Activated CD4-positive, alpha-beta memory T cell treated with anti-CD3 and anti-CD28 coated beads, Interleukin-2, amount 10 ng/mL, durations not matched to agents 7 days and 5 days (primary cell): ENCODE results near the gene ERI3. TPM values are rescaled to one million over a fixed set of nuclear protein-coding genes. Genes with fewer than 3 reads are reported as not detected.

Experiments
- CTCF ChIA-PET: fragments of 350-600 bp; sonication (Branson Sonifier 250); formaldehyde crosslinking; loops from one replicate; lab custom pipeline; 2021; ENCODE audit warnings: antibody characterized with exemption, inconsistent platforms; lab: Charles Lee
- POLR2A ChIA-PET: fragments of 350-600 bp; sonication (Branson Sonifier 250); formaldehyde crosslinking; loops from one replicate; lab custom pipeline; 2021; ENCODE audit warnings: antibody characterized with exemption; lab: Charles Lee
- DNase-seq: peaks from one replicate; pipeline ENCODE4 v3.0.0-alpha.2; 2020
- H3K27ac Mint-ChIP-seq: one replicate; pipeline ENCODE4 v1.8.0; 2021; ENCODE audit warnings: mild to moderate bottlenecking, mixed read lengths
- H3K27me3 Mint-ChIP-seq: one replicate; pipeline ENCODE4 v1.8.0; 2021; ENCODE audit warnings: mixed read lengths
- H3K36me3 Mint-ChIP-seq: one replicate; pipeline ENCODE4 v1.8.0; 2021; ENCODE audit warnings: low read depth, mixed read lengths
- H3K4me1 Mint-ChIP-seq: one replicate; pipeline ENCODE4 v1.8.0; 2021; ENCODE audit warnings: mixed read lengths
- H3K4me3 Mint-ChIP-seq: one replicate; pipeline ENCODE4 v1.8.0; 2021; ENCODE audit warnings: mild to moderate bottlenecking, mixed read lengths
- H3K9me3 Mint-ChIP-seq: one replicate; pipeline ENCODE4 v1.8.0; 2021; ENCODE audit warnings: mixed read lengths
- total RNA-seq, 2 experiments: library from RNA; stranded (reverse); gene quantifications; one replicate each; pipeline ENCODE4 v1.2.3, GENCODE V29; 2021

Gene ERI3
- total RNA-seq, 2 experiments from 2014 or later = 21.4 to 22.9 TPM

DNA sequence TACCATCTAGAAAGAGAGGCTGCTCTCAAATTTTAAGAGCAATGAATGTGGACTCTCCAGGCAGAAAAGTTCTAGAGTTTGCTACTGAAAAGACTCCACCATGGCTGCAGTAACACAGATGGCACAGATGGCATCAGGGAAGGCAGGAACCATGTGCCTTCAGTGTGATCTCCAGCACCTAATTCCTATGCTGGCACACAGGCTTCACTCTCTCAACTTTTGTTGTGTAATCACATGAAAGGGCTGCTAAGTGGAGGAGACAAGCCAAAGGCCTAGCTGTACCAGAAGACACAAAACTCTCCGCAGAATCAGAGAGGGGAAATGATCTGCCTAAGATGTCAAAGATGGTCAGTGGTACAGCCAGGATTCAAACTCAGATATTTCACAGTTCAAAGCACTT lies 31.1 kb downstream of the ERI3 start:
- DNase-seq = no peak
- H3K4me1 Mint-ChIP-seq = no peaks in the 10 kb centered on the region
- H3K4me3 Mint-ChIP-seq = no peak overlapping the region
- ChIA-PET POLR2A (no interaction called here), CTCF (no interaction called here)
- H3K9me3 Mint-ChIP-seq = no peaks in the 10 kb centered on the region
- no peak overlapping the region for H3K27ac Mint-ChIP-seq
- no peaks in the 10 kb centered on the region for H3K27me3 Mint-ChIP-seq
- peaks cover 3% of the 10 kb centered on the region for H3K36me3 Mint-ChIP-seq

- Mint-ChIP-seq H3K27ac (no peak overlapping the region), H3K27me3 (no peaks in the 10 kb centered on the region), H3K9me3 (no peaks in the 10 kb centered on the region), H3K4me1 (no peaks in the 10 kb centered on the region), H3K36me3 (peaks cover 5% of the 10 kb centered on the region), H3K4me3 (no peak overlapping the region)
- no peak for DNase-seq
- CTCF ChIA-PET = interaction anchor here (0.7 to 1.2 kb wide), 2 partner anchors 71 to 110 kb away, joined by 3 to 4 read pairs; no protein-coding TSS in a partner anchor
- POLR2A ChIA-PET = no interaction called here
Observed at GRCh38 chr1:44322367-44322766, 32.7 kb downstream of the ERI3 start.

- ChIA-PET CTCF (interaction anchor here (0.7 to 1.2 kb wide), 2 partner anchors 71 to 109 kb away, joined by 3 to 4 read pairs; no protein-coding TSS in a partner anchor), POLR2A (interaction anchor here (0.6 kb wide), 1 partner anchor 222 kb away, joined by 4 read pairs; no protein-coding TSS in a partner anchor)
- H3K27ac Mint-ChIP-seq = no peak overlapping the region
Observed at GRCh38 chr1:44321466-44321865, 33.6 kb downstream of the ERI3 start.

GRCh38 chr1:44318097-44319088 lies 36.7 kb downstream of the ERI3 start:
- ChIA-PET POLR2A (no interaction called here), CTCF (interaction anchor here (0.8 to 2.4 kb wide), 8 partner anchors 8 to 101 kb away, joined by 3 to 11 read pairs (median 4); no protein-coding TSS in a partner anchor)
- DNase-seq = peak; percentile 38
- Mint-ChIP-seq H3K27me3 (no peaks in the 10 kb centered on the region), H3K4me1 (peaks cover 8% of the 10 kb centered on the region), H3K27ac (no peak overlapping the region), H3K4me3 (no peak overlapping the region), H3K36me3 (peaks cover 5% of the 10 kb centered on the region), H3K9me3 (no peaks in the 10 kb centered on the region)

More at GRCh38 chr1:44321466-44321865, 33.6 kb downstream of the ERI3 start:
- H3K9me3 Mint-ChIP-seq = no peaks in the 10 kb centered on the region
- H3K27me3 Mint-ChIP-seq = no peaks in the 10 kb centered on the region
- DNase-seq = no peak
- H3K4me1 Mint-ChIP-seq = peaks cover 5% of the 10 kb centered on the region
- H3K4me3 Mint-ChIP-seq = no peak overlapping the region
- H3K36me3 Mint-ChIP-seq = peaks cover 5% of the 10 kb centered on the region

DNA sequence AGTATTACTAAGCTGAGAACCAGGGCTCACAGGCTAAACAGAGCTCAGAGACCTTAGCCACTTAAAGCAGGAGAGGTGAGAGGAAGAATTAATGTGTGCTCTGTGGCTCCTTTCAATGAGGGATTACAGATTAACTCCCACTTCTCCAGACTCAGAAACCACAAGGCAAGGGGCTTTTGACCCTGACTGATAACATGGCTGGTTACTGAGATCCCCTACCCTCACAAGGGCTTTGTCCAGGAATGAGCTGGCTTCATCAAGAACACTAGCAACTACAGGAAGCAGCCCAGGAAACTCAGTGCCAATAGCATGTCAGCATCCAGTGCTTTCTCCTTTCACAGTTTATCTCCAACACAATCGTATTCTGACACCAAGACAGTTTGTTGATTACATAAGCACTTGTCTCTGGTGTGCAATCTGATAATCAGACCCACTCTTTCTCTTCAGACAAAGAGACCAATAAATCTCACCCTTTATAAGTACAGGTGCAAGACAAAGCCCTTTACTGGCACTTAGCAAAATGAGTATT lies 38.8 kb downstream of the ERI3 start:
- POLR2A ChIA-PET = interaction anchor here (1.3 kb wide), 1 partner anchor 103 kb away, joined by 4 read pairs; the partner anchor contains the start of gene DMAP1
- CTCF ChIA-PET = interaction anchor here (1.1 to 2.2 kb wide), 3 partner anchors 9 to 99 kb away, joined by 3 to 11 read pairs (median 3); no protein-coding TSS in a partner anchor

GRCh38 chr1:44315521-44315920 lies 39.5 kb downstream of the ERI3 start:
- CTCF ChIA-PET = interaction anchor here (0.6 to 2.2 kb wide), 4 partner anchors 9 to 98 kb away, joined by 3 to 11 read pairs (median 3); no protein-coding TSS in a partner anchor
- H3K27ac Mint-ChIP-seq = no peak overlapping the region

More for the DNA sequence above, 38.8 kb downstream of the ERI3 start:
- H3K4me1 Mint-ChIP-seq = peaks cover 8% of the 10 kb centered on the region
- H3K9me3 Mint-ChIP-seq = no peaks in the 10 kb centered on the region
- H3K4me3 Mint-ChIP-seq = no peak overlapping the region
- no peaks in the 10 kb centered on the region for H3K27me3 Mint-ChIP-seq
- DNase-seq = no peak
- H3K36me3 Mint-ChIP-seq = peaks cover 5% of the 10 kb centered on the region
- no peak overlapping the region for H3K27ac Mint-ChIP-seq

DNA sequence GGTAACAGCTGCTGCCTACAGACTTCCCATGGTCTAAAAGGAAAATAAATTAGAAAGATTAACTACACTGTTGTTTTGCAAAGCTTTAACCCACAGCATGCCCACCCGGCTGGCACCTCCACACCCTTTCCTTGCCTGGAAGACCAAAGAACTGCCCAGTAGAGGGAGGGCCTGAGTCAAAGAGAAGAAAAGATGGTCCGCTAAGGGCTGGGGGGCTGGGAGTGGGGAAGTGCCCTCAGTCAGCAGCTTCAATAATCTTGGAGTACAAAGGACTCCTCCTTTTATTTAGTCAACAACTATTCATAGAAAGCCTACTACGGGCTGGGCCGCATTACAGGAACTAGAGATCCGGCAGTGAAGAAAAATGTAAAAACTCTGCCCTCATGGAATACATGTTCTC lies 40.6 kb downstream of the ERI3 start:
- CTCF ChIA-PET = interaction anchor here (0.6 to 2.2 kb wide), 2 partner anchors 97 to 343 kb away, joined by 3 to 11 read pairs; no protein-coding TSS in a partner anchor
- no peak for DNase-seq
- POLR2A ChIA-PET = no interaction called here
- no peak overlapping the region for H3K27ac Mint-ChIP-seq
- peaks cover 8% of the 10 kb centered on the region for H3K4me1 Mint-ChIP-seq
- H3K4me3 Mint-ChIP-seq = no peak overlapping the region
- H3K9me3 Mint-ChIP-seq = no peaks in the 10 kb centered on the region
- peaks cover 5% of the 10 kb centered on the region for H3K36me3 Mint-ChIP-seq
- H3K27me3 Mint-ChIP-seq = no peaks in the 10 kb centered on the region

More at GRCh38 chr1:44315521-44315920, 39.5 kb downstream of the ERI3 start:
- Mint-ChIP-seq H3K9me3 (no peaks in the 10 kb centered on the region), H3K4me3 (no peak overlapping the region), H3K27me3 (no peaks in the 10 kb centered on the region), H3K36me3 (peaks cover 5% of the 10 kb centered on the region), H3K4me1 (peaks cover 8% of the 10 kb centered on the region)
- POLR2A ChIA-PET = interaction anchor here (1.3 kb wide), 1 partner anchor 102 kb away, joined by 4 read pairs; the partner anchor contains the start of gene DMAP1
- no peak for DNase-seq

GRCh38 chr1:44313265-44313918 lies 41.7 kb downstream of the ERI3 start:
- CTCF ChIA-PET = interaction anchor here (0.6 kb wide), 1 partner anchor 325 kb away, joined by 3 read pairs; no protein-coding TSS in a partner anchor
- no peak for DNase-seq
- peaks cover under 1% of the 10 kb centered on the region for H3K36me3 Mint-ChIP-seq
- H3K27ac Mint-ChIP-seq = no peak overlapping the region
- POLR2A ChIA-PET = no interaction called here
- H3K4me3 Mint-ChIP-seq = no peak overlapping the region
- H3K9me3 Mint-ChIP-seq = no peaks in the 10 kb centered on the region
- no peaks in the 10 kb centered on the region for H3K27me3 Mint-ChIP-seq
- peaks cover 8% of the 10 kb centered on the region for H3K4me1 Mint-ChIP-seq

DNA sequence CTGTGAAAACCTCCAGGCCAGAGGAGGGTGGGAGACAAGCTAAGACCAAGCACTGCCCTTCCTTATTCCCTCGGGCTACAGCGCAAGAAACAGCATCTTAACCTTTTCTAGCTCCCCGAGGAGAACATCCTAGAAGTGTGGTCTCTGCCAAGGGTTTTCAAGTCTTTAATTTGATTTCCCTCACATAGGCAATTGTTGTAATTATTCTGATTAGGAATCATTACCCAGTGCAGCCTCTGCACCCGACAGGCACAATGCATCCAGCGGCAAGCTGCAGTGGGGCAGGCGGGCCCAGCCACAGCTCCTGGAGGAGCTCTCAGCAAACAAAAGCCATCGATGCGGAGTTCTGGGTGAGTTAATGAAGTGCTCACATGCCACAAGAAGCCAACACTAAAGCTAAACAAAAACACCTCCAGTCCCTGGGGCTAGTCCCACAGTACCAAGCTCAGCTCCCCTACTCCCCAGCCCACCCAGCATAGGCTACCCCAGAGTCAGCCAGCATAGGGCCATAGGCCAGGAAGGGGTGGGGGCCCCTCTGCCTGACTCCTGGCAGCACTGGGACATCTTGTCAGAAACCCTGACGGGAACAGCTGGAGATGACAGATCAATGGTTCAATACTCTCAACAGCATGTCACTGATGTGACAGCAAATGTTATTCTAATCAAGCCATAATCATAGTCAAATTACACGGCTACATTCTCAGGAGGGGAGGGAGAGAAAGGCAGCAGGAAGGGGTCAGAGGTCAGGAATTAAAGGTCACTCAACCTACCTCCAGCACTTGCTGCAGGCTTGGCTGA lies 42.5 kb downstream of the ERI3 start:
- H3K27ac Mint-ChIP-seq = no peak overlapping the region

GRCh38 chr1:44310006-44310405 lies 45.1 kb downstream of the ERI3 start:
- Mint-ChIP-seq H3K27me3 (no peaks in the 10 kb centered on the region), H3K4me3 (no peak overlapping the region), H3K4me1 (no peaks in the 10 kb centered on the region), H3K27ac (no peak overlapping the region), H3K36me3 (peaks cover 15% of the 10 kb centered on the region), H3K9me3 (no peaks in the 10 kb centered on the region)
- ChIA-PET CTCF (no interaction called here), POLR2A (no interaction called here)
- DNase-seq = no peak

More for the DNA sequence above, 42.5 kb downstream of the ERI3 start:
- Mint-ChIP-seq H3K9me3 (no peaks in the 10 kb centered on the region), H3K36me3 (peaks cover 5% of the 10 kb centered on the region), H3K4me1 (peaks cover 8% of the 10 kb centered on the region), H3K4me3 (no peak overlapping the region), H3K27me3 (no peaks in the 10 kb centered on the region)
- DNase-seq = no peak
- ChIA-PET POLR2A (no interaction called here), CTCF (no interaction called here)

DNA sequence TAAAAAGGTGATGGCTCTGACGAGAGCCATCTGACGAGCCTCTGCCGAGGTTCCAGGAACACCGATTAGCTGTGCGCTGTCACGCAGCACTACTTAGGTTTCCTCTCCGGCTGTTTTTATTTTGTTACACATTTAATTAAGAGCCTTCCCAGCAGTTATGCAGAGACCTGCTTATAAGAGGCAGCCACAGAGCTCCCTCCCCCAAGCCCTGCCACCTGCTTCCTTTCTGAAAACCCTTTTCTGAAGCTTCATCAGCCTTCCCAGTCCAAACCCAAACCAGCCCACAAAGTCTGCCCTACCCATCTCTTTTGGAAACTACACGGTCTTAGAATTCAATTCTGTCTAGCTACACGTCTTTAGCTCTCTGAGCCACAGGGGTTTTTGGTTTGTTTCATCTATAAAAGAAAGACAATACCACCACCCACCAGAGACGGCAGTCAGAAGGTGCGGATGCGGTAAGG lies 49.1 kb downstream of the ERI3 start:
- POLR2A ChIA-PET = interaction anchor here (0.6 kb wide), 1 partner anchor 140 kb away, joined by 5 read pairs; no protein-coding TSS in a partner anchor
- Mint-ChIP-seq H3K4me1 (no peaks in the 10 kb centered on the region), H3K9me3 (no peaks in the 10 kb centered on the region), H3K4me3 (no peak overlapping the region), H3K27me3 (no peaks in the 10 kb centered on the region), H3K36me3 (peaks cover 15% of the 10 kb centered on the region), H3K27ac (no peak overlapping the region)
- no peak for DNase-seq
- CTCF ChIA-PET = interaction anchor here (0.8 to 1.3 kb wide), 2 partner anchors 12 to 88 kb away, joined by 3 read pairs; no protein-coding TSS in a partner anchor
